ENCODE measurements around the gene MEGF6. TPM values are rescaled to one million over a fixed set of nuclear protein-coding genes. Genes with fewer than 3 reads are reported as not detected.

MEGF6 gene
- total RNA-seq, 1 experiment from 2014 or later, result 21.3 TPM

- no peak overlapping the region for H2BK15ac ChIP-seq (ENCODE audit: low read depth, low read length)
- no peak overlapping the region for H3K9ac ChIP-seq (ENCODE audit: extremely low read depth, insufficient read length, low read length)
- Mint-ChIP-seq H3K27ac (no peak overlapping the region), H3K4me3 (no peak overlapping the region; a peak in 1 of 5 replicates), H3K9me3 (no peaks in the 10 kb centered on the region), H3K4me1 (no peaks in the 10 kb centered on the region), H3K36me3 (ENCODE audit: insufficient read depth in 1 of 3, low read depth in 3 of 3) (no peaks in the 10 kb centered on the region), H3K27me3 (ENCODE audit: low read depth) (peaks cover 2% of the 10 kb centered on the region; the same call in 1 of the 2 replicates)
- H3K79me2 ChIP-seq (ENCODE audit: insufficient read depth, low read length), result no peaks in the 10 kb centered on the region
- no peak overlapping the region for H3K14ac ChIP-seq (ENCODE audit: insufficient read depth, low read length)
- no peaks in the 10 kb centered on the region for H3K4me1 ChIP-seq (ENCODE audit: insufficient read depth, low read length)
- no peak overlapping the region for H2BK20ac ChIP-seq (ENCODE audit: low read depth, low read length, poor library complexity, severe bottlenecking)
- H2BK5ac ChIP-seq (ENCODE audit: insufficient read length, low read length), result no peak overlapping the region
- H4K5ac ChIP-seq (ENCODE audit: insufficient read length, low read depth, low read length), result no peak overlapping the region
- H3K9me3 ChIP-seq (ENCODE audit: control insufficient read depth, low read depth, low read length), result no peaks in the 10 kb centered on the region
- H2BK120ac ChIP-seq (ENCODE audit: low read depth, low read length, poor library complexity, severe bottlenecking), result no peak overlapping the region
- no peak overlapping the region for H2AFZ ChIP-seq (ENCODE audit: low read length)
- no peak overlapping the region for H3K18ac ChIP-seq (ENCODE audit: insufficient read length, low read depth, low read length)
- no peak overlapping the region for H3T11ph ChIP-seq (ENCODE audit: low read length)
- no CpG with 5 or more reads among the region's 8 CpGs for WGBS (ENCODE audit: extremely low coverage, insufficient read length, low lambda C conversion rate)
- no peak overlapping the region for H3K4me2 ChIP-seq (ENCODE audit: insufficient read depth, insufficient read length, low read length)
- no peaks in the 10 kb centered on the region for H4K20me1 ChIP-seq (ENCODE audit: control insufficient read depth, insufficient read depth, insufficient read length)
- no peak overlapping the region for H2BK12ac ChIP-seq (ENCODE audit: insufficient read length, low read depth, low read length)
- H3K23me2 ChIP-seq (ENCODE audit: insufficient read length, low read depth, low read length, poor library complexity, severe bottlenecking), result no peaks in the 10 kb centered on the region
- DNase-seq, result no peak
- no peak overlapping the region for H4K8ac ChIP-seq (replicated peaks; ENCODE audit: insufficient read length, low read depth, low read length)
- no peaks in the 10 kb centered on the region for H3K27me3 ChIP-seq (ENCODE audit: insufficient read depth, low read length)
- H3K23ac ChIP-seq (ENCODE audit: insufficient read length, low read depth, low read length), result no peak overlapping the region
- no peak overlapping the region for H2AK5ac ChIP-seq (ENCODE audit: insufficient read length, low read length)
- H3K79me1 ChIP-seq (ENCODE audit: insufficient read depth, low read depth, low read length, poor library complexity, severe bottlenecking), result no peaks in the 10 kb centered on the region
- no peak overlapping the region for H3K56ac ChIP-seq (ENCODE audit: insufficient read length, low read depth, low read length)
- no peak overlapping the region for H4K91ac ChIP-seq (ENCODE audit: insufficient read length, low read depth, low read length)
- no peak for TF ChIP-seq CTCF (conservative IDR thresholded peaks at IDR 0.05)
- no peak overlapping the region for H3K27ac ChIP-seq (ENCODE audit: insufficient read length, low read depth, low read length)
- H3K4ac ChIP-seq (ENCODE audit: low read depth, low read length), result no peak overlapping the region
Measured at GRCh38 chr1:3562712-3563111, 48.6 kb downstream of the MEGF6 start.
